HL-60/S4 (cell line): ENCODE results near the gene PIM3.

ENCODE experiments used
- in situ Hi-C: fragments of 300-500 bp; cut with MboI; formaldehyde crosslinking; loops from 2 replicates; pipeline ENCODE4 v1.14.3; 2022; ENCODE audit warnings: low sequenced_read_pairs

Gene PIM3

GRCh38 chr22:49953027-49953679, 7.4 kb upstream of the PIM3 start:
- in situ Hi-C loops: no loop called here

- in situ Hi-C loops: no loop called here
Observed at GRCh38 chr22:49953680-49954344, 6.8 kb upstream of the PIM3 start.

GRCh38 chr22:49954354-49954753, 6.2 kb upstream of the PIM3 start:
- in situ Hi-C loops: no loop called here

GRCh38 chr22:49954991-49955580, 5.5 kb upstream of the PIM3 start:
- in situ Hi-C loops: no loop called here

- in situ Hi-C loops: no loop called here
Observed at GRCh38 chr22:49955581-49956417, 4.8 kb upstream of the PIM3 start.

- in situ Hi-C loops: no loop called here
Observed at GRCh38 chr22:49956418-49956770, 4.2 kb upstream of the PIM3 start.

- in situ Hi-C loops: no loop called here
Observed at GRCh38 chr22:49956914-49957825, 3.4 kb upstream of the PIM3 start.

GRCh38 chr22:49957826-49958365, 2.7 kb upstream of the PIM3 start:
- in situ Hi-C loops: no loop called here

GRCh38 chr22:49958366-49958921, 2.1 kb upstream of the PIM3 start:
- in situ Hi-C loops: no loop called here

GRCh38 chr22:49958931-49959781, 1.4 kb upstream of the PIM3 start:
- in situ Hi-C loops: no loop called here

GRCh38 chr22:49959782-49960158, 802 bp upstream of the PIM3 start:
- in situ Hi-C loops: no loop called here

GRCh38 chr22:49961005-49961600, 531 bp downstream of the PIM3 start:
- in situ Hi-C loops: no loop called here

- in situ Hi-C loops: no loop called here
Observed at GRCh38 chr22:49961601-49962011, 1.0 kb downstream of the PIM3 start.

- in situ Hi-C loops: no loop called here
Observed at GRCh38 chr22:49962012-49962750, 1.6 kb downstream of the PIM3 start.

GRCh38 chr22:49962751-49963646, 2.4 kb downstream of the PIM3 start:
- in situ Hi-C loops: no loop called here

GRCh38 chr22:49963647-49964026, 3.1 kb downstream of the PIM3 start:
- in situ Hi-C loops: no loop called here
